Neural cell (in vitro differentiated cells): ENCODE data around the gene ST3GAL3. TPM values are rescaled to one million over a fixed set of nuclear protein-coding genes. Genes with fewer than 3 reads are reported as not detected.

Experiments
- H2AFZ ChIP-seq: fragments of 200-600, 300-800 bp; sonication (generic), shearing (Covaris generic); 2 replicates; pipeline ENCODE4 v1.6.0; 2014; ENCODE audit warnings: low read depth, mild to moderate bottlenecking, antibody characterized with exemption, low read length, moderate library complexity
- H3F3A ChIP-seq: fragments of 200-600 bp; shearing (Covaris generic); 2 replicates; pipeline ENCODE4 v1.6.1; 2016; ENCODE audit warnings: mild to moderate bottlenecking, moderate library complexity, mixed read lengths, antibody characterized with exemption, low read length; ENCODE audit not compliant: insufficient read depth, poor library complexity, severe bottlenecking
- H3K27ac ChIP-seq: fragments of 200-600, 300-800 bp; sonication (generic), shearing (Covaris generic); 2 replicates; pipeline ENCODE4 v1.5.1; 2014; ENCODE audit warnings: mild to moderate bottlenecking, low read length, moderate library complexity
- H3K27me3 ChIP-seq: fragments of 300-800, 200-600 bp; sonication (generic), shearing (Covaris generic); 2 replicates; pipeline ENCODE4 v1.6.0; 2014; ENCODE audit warnings: mild to moderate bottlenecking, low read depth, low read length, moderate library complexity; ENCODE audit not compliant: insufficient read depth
- H3K36me3 ChIP-seq: fragments of 300-800, 200-600 bp; sonication (generic), shearing (Covaris generic); 2 replicates; pipeline ENCODE4 v1.5.1; 2014; ENCODE audit warnings: mild to moderate bottlenecking, antibody characterized with exemption, low read length, moderate library complexity; ENCODE audit not compliant: insufficient read depth
- H3K4me2 ChIP-seq: fragments of 300-800, 200-600 bp; sonication (generic), shearing (Covaris generic); 2 replicates; pipeline ENCODE4 v1.6.0; 2014; ENCODE audit warnings: mild to moderate bottlenecking, low read length
- H3K4me3 ChIP-seq: fragments of 300-800, 200-600 bp; sonication (generic), shearing (Covaris generic); 2 replicates; pipeline ENCODE4 v1.5.1; 2014; ENCODE audit warnings: mild to moderate bottlenecking, low read length, moderate library complexity
- H3K79me2 ChIP-seq: fragments of 200-600 bp; shearing (Covaris generic); replicated peaks from 2 replicates; pipeline ENCODE4 v1.6.0; 2014; ENCODE audit warnings: mild to moderate bottlenecking, low read length, moderate library complexity; ENCODE audit not compliant: insufficient read depth
- H3K9ac ChIP-seq: fragments of 300-800, 200-600 bp; sonication (generic), shearing (Covaris generic); 2 replicates; pipeline ENCODE4 v1.6.1; 2016; ENCODE audit warnings: mild to moderate bottlenecking, low read length, mixed read lengths
- H3K9me2 ChIP-seq: fragments of 200-600 bp; shearing (Covaris generic); 2 replicates; pipeline ENCODE4 v1.6.1; 2016; ENCODE audit warnings: mild to moderate bottlenecking, low read length, mixed read lengths; ENCODE audit not compliant: insufficient read depth
- H3K9me3 ChIP-seq: fragments of 200-600, 300-800 bp; sonication (generic), shearing (Covaris generic); 2 replicates; pipeline ENCODE4 v1.6.1; 2016; ENCODE audit warnings: mild to moderate bottlenecking, mixed run types, low read length, moderate library complexity, mixed read lengths
- H4K20me1 ChIP-seq: fragments of 200-600 bp; shearing (Covaris generic); 2 replicates; pipeline ENCODE4 v1.6.1; 2016; ENCODE audit warnings: mild to moderate bottlenecking, mixed run types; ENCODE audit not compliant: insufficient read depth
- CTCF ChIP-seq: fragments of 450-650 bp; IDR thresholded peaks from 2 replicates; pipeline ENCODE4 v1.5.1; 2014; ENCODE audit warnings: antibody characterized with exemption, mild to moderate bottlenecking, moderate library complexity; ENCODE audit not compliant: poor library complexity, severe bottlenecking
- EP300 ChIP-seq: fragments of 450-650 bp; conservative IDR thresholded peaks from 2 replicates; pipeline ENCODE4 v1.6.1; 2014; ENCODE audit warnings: antibody characterized with exemption, mild to moderate bottlenecking, moderate library complexity; ENCODE audit not compliant: poor library complexity, severe bottlenecking
- MXI1 ChIP-seq: fragments of 450-650 bp; conservative IDR thresholded peaks from 2 replicates; pipeline ENCODE4 v1.6.1; 2014; ENCODE audit warnings: antibody characterized with exemption, mild to moderate bottlenecking; ENCODE audit not compliant: poor library complexity, severe bottlenecking
- POLR2AphosphoS5 ChIP-seq: IDR thresholded peaks from 2 replicates; pipeline ENCODE4 v1.6.1; 2012
- RAD21 ChIP-seq: fragments of 450-650 bp; conservative IDR thresholded peaks from 2 replicates; pipeline ENCODE4 v1.6.1; 2014; ENCODE audit warnings: antibody characterized with exemption, mild to moderate bottlenecking, moderate library complexity
- TAF1 ChIP-seq: IDR thresholded peaks from 2 replicates; pipeline ENCODE4 v1.6.1; 2012; ENCODE audit warnings: low read depth
- polyA plus RNA-seq: library from polyadenylated mRNA; depleted of rRNA; stranded (reverse); fragments of >200 nt; gene quantifications from 2 replicates; pipeline ENCODE4 v1.2.3, GENCODE V29; 2014
- TF ChIP-seq, protein P1 (sequence below): IDR thresholded peaks from 2 replicates; pipeline ENCODE4 v1.6.1; 2012; ENCODE audit warnings: borderline replicate concordance

The ST3GAL3 gene
- polyA plus RNA-seq, 1 donor from 2014 or later, result 36.8 TPM

DNA sequence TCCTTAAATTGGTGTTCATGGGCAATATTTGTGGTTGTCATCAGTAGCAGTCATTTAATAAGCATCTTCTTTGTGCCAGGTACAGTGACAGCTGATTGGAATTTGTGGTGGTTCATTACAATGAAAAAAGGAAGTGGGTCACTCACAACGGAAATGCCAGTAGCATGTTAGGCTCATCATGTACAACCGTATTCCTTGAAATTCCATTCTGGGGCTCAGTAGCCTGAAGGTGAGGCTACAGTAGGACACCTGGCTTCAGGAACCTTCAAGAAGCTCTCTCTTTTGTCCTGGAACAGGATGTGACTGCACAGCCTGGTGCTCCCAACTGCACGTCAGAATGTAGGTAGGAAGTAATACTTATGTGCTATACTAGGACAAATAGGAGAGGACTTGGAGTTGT is 93.9 kb downstream of the ST3GAL3 start:
- Histone ChIP-seq H3K9ac (no peak overlapping the region), H2AFZ (no peak overlapping the region), H3K36me3 (no peaks in the 10 kb centered on the region), H3F3A (no peaks in the 10 kb centered on the region), H3K79me2 (no peaks in the 10 kb centered on the region), H3K27me3 (no peaks in the 10 kb centered on the region), H3K9me3 (no peaks in the 10 kb centered on the region), H3K4me2 (no peak overlapping the region), H3K4me3 (no peak overlapping the region), H3K27ac (no peak overlapping the region), H3K9me2 (no peaks in the 10 kb centered on the region), H4K20me1 (no peaks in the 10 kb centered on the region)
- TF ChIP-seq MXI1 (no peak), TAF1 (no peak), RAD21 (no peak), EP300 (no peak), POLR2AphosphoS5 (no peak)
- TF ChIP-seq, protein P1, sequence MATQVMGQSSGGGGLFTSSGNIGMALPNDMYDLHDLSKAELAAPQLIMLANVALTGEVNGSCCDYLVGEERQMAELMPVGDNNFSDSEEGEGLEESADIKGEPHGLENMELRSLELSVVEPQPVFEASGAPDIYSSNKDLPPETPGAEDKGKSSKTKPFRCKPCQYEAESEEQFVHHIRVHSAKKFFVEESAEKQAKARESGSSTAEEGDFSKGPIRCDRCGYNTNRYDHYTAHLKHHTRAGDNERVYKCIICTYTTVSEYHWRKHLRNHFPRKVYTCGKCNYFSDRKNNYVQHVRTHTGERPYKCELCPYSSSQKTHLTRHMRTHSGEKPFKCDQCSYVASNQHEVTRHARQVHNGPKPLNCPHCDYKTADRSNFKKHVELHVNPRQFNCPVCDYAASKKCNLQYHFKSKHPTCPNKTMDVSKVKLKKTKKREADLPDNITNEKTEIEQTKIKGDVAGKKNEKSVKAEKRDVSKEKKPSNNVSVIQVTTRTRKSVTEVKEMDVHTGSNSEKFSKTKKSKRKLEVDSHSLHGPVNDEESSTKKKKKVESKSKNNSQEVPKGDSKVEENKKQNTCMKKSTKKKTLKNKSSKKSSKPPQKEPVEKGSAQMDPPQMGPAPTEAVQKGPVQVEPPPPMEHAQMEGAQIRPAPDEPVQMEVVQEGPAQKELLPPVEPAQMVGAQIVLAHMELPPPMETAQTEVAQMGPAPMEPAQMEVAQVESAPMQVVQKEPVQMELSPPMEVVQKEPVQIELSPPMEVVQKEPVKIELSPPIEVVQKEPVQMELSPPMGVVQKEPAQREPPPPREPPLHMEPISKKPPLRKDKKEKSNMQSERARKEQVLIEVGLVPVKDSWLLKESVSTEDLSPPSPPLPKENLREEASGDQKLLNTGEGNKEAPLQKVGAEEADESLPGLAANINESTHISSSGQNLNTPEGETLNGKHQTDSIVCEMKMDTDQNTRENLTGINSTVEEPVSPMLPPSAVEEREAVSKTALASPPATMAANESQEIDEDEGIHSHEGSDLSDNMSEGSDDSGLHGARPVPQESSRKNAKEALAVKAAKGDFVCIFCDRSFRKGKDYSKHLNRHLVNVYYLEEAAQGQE, result no peak

- TF ChIP-seq POLR2AphosphoS5 (no peak), RAD21 (no peak), CTCF (no peak), MXI1 (no peak)
- TF ChIP-seq, protein P1, result no peak
- no peak overlapping the region for H2AFZ ChIP-seq
- no peak overlapping the region for H3K4me2 ChIP-seq
- no peak overlapping the region for H3K27ac ChIP-seq
- H3F3A ChIP-seq, result no peaks in the 10 kb centered on the region
- no peaks in the 10 kb centered on the region for H3K9me3 ChIP-seq
- H3K9ac ChIP-seq, result no peak overlapping the region
- H3K36me3 ChIP-seq, result no peaks in the 10 kb centered on the region
- no peaks in the 10 kb centered on the region for H3K79me2 ChIP-seq
- no peaks in the 10 kb centered on the region for H4K20me1 ChIP-seq
- no peaks in the 10 kb centered on the region for H3K9me2 ChIP-seq
- no peak overlapping the region for H3K4me3 ChIP-seq
- H3K27me3 ChIP-seq, result no peaks in the 10 kb centered on the region
Observed at GRCh38 chr1:43802356-43802980, 95.1 kb downstream of the ST3GAL3 start.
